ENCODE results near the gene RAI1.

Gene RAI1

DNA sequence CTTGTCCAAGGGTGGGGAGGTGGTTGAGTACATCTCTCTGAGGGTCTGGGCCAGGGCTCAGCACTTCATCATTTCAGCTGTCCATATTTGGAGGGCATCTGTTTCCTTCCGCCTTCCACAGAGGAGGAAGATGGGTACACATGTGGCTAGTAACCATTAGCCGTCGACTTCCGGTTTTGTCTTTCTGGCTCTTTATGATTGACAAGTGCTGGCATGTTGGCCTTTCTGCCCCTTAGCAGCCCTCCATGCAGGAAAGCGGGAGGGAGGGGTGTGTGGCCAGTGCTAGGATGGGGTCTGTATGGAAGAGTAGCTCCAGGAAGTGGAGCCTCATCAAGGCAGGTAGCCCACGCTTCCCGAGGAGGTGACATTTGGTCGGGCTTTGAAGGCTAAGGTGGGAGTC is 69.6 kb downstream of the RAI1 start:
- no peak for DNase-seq (ENCODE audit: low read depth in 2 of 2)

DNA sequence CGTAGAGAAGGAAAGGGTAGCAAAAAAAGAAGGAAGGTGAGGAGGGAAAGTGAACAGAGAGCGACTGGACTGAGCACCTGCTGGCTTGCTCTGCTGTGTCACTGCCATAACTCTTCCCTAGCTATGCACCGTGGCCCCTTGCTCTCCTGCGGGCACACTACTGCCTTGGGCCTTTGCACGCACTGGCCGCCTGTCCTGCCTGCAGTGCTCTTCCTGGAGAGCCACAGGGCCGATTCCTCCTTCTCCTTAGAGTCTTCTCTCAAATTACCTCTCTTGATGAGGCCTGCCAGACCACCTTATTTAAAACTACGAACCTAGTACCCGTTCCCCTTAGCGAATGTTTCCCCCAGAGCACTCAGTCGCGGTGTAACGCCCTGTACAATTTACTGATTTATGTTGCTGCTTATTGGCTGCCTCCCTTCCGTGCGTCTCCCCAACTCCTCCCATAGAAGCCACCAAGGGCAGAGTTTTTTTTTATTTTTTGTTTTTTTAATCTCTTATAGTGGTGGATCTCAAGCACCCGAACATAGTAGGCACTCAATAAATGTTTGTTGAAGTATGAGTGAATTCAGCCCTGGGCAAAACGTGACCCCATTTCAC is 70.3 kb downstream of the RAI1 start:
- peak in 1 of 2 donors; percentile 19 for DNase-seq (ENCODE audit: low read depth in 2 of 2)

DNA sequence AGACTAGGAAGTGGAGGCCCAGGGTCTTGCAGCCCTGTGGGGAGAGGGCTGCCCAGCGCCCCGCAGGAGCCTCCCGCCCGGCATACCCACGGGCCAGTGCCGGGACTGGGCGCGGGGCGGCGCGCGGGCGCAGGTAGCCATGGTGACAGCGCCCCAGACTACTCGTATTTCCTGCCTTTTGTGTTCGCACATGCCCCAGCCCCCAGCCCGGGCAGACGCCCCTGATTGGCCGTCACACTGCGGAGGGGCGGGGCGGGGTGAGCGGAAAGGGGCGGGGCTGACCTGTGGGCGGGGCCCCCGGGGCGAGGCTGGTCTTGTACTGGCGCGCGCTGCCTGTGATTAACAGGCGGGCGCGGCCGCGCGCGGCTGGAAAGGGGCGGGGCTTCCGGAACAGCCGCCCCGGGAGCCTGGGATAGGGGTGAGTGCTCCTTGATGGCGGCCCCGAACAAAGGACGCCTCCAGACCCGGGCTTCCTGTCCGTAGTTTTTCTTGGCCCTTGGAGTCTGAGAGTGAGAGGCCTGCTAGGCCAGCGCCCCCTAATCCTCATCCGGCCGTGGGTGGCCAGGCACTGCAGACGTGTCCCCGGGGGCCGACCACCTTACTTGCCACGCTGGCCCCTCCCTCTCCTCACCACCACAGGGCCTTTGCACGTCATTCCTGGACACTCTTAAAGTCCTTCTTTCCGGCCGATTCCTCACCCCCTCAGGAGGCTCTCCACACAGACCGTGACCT is 71.0 kb downstream of the RAI1 start:
- peak; percentile 95 to 97 for DNase-seq (ENCODE audit: low read depth in 2 of 2)

DNA sequence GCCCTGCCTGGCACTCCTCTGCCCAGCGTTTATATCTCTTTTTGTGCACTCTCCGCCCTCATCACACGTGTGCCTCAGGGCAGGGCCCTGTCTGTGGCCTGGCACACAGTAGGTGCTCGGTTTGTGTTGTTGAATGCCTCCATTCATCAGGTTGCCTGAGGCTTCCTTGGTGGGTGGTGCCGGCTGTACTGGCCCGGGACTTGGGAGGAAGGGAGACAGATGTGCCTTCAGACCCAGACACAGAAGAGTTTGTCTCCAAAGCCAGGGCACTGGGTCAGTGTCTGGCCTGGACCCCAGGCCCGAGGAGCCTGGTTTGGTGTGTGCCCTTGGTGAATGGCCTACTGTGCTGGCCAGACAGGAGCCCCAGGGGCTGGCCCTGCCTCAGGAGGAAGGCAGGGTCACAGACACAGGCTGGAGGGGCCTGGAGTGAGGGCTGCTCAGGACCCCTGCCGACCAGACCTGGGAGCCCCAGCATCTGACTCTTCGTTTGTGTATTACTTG is 71.6 kb downstream of the RAI1 start:
- DNase-seq (ENCODE audit: low read depth in 2 of 2) = no peak

DNA sequence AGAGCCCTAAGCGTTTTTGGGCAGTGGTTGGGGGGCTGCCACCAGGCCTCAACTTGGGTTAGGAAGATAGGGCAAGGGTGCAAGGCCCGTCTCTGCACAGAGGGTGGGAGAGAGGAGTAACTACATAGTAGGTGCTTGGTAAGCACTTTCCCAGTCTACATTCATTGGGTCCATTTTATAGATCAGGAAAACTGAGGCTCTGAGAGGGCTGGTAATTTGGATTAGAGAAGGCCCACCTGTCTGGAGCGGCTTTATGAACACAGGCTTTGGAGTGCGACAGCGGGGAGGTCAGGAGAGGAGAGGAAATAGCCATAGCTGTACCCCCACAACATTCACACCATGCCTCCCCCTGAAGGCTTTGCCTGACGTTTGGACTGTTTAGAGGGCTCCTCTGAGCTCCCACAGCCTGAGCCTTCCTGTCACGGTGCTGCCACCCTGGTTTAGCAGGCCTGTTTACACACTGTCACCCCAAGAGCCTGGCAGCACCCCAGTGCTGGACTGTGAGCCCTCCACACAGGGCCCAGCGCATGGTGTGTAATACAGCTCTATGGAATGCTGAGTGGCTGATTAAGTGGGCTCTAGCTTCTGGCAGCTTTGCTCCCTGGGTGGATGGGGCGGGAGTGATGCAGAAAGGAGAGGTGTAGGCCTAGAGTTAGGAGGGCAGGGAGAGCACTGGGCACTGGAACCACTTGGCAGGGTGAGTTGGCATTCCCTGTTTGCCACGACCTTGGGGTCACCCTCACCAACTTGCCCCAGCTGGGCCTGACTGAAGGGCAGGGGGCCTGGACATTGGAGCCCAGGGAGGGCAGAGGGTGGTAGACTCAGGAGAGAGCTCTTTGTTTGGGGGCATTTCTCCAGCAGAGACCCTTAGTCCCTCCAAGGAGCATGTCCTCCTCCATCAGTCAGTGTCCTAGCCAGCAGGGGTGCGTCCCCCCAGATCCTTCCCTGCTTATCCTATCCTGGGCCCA is 73.7 kb downstream of the RAI1 start:
- no peak for DNase-seq (ENCODE audit: low read depth in 2 of 2)

DNA sequence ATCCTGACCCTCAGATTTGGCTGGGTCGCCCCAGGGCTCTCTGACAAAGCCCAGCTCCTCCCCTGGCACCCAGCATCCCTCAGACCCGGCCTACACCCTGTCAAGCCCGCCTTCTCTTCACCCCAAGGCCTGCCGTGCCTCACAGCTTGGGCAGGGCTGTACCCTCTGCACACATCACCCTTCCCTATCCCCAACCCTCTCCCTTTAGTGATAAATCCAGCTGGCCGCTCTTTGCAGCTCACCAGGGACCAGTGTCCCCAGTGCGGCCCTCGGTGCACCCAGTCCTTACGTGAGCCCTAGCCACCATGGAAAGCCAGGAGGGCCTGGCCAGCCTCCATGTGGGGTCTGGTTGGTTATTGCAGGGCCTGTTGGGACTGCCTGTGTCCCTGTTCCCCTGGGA is 74.5 kb downstream of the RAI1 start:
- no peak for DNase-seq (ENCODE audit: low read depth in 2 of 2)

DNA sequence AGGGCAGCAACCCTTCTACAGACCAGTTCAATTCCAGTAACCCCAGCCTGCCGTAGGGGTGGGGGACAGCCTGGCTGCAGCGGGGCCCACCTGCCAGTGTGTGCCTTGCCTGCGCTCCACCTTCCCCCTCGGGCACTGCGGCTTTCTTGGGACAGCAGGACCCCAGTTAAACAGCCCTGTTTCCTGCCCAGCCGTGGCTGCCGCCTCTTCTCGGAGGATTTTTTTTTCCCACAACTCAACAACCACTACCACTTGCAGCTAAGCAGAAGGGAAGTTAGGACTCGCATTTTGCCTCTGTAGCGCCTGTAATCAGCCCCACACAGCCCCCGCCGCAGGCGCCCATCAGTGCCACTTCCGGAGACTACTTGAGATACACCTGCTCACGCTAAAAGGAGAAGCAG is 76.1 kb downstream of the RAI1 start:
- DNase-seq (ENCODE audit: low read depth in 2 of 2) = no peak

DNA sequence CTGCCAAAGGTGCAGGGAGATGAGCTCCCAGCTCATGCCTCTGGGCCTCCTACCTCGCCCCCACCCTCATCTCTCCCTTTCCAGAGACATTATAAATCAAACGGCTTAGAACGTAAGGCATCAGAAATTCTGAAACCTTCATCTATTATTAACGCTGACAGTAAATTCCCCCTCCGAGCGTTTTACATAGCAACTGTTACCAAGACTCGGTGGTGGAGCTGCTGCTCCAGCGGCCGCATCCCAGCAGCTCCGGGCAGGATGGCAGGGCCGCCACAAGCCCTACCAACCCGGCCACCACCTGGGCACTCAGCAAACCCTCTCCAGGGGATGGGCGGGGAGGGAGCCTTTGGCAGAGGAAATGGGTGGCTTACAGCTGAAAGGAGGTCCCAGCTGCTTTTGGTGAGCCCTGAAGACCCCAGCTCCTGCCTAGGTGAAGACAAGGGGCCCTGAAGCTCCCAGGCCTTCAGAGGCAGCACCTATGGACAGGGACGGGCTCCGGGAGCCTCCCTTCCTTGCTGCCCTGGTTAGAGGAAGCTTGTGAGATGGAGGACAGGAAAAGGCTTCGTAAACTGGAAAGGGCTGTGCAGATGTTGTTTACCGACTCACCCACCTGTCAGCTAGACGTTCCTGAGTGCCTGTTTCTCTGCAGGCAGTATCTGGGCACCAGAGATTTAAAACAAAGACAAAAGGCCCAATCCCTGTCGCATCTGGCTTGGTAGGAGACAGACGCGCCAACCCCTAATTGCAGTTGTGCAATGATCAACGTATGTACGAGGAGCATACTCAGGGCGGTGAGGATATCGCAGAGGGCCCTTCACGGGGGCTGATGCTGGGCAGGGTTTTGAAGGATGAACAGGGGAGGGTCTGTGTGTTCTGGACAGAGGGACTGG is 76.9 kb downstream of the RAI1 start:
- no peak for DNase-seq (ENCODE audit: low read depth in 2 of 2)

DNA sequence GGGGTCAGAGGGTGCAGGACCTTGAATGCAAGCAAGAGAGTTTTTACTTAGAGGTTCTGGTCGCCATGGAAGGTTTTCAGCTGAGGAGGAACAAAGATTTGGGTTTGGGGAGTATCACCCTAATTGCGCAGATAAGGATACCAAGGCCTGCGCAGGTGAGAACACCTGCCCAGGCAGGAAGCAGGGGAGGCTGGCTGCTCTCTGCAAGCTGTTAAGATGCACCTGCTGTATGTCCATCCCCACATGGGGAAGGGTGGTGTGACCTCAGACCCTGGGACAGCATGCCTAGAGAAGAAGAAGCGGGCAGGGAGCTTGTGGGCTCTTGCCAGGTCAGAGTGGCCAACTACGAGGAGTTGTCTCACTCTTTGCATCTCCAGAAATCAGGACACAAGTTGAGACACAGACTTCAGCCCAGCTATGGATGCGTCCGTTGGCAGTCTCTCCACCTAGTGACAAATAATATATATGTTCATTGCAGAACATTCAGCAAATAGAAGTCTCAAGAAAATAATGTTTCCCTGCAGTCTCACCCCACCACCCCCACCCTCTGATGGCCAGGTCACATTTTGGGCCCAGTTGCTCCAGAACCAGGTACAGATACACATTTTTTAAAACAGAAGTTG is 77.8 kb downstream of the RAI1 start:
- no peak for DNase-seq (ENCODE audit: low read depth in 2 of 2)

DNA sequence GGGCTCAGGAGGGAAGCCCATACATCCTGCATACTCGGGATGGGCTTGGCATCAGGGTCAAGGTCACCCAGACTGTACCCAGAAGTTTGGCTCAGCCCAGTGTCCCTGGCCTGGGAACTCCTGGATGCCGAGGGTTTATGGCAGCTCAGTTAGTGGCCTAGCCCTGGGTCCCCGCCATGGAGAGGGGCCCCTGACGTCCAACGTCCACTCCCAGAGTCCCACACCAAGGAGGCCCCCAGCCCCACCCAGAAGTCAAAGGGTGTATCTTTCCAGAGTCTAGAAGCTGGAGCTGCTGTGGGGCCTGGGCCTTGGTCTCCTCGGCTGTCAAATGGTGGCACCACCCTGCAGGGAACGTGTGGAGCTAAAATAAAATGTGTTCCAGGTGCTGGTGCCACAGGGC is 79.1 kb downstream of the RAI1 start:
- no peak for DNase-seq (ENCODE audit: low read depth in 2 of 2)

DNA sequence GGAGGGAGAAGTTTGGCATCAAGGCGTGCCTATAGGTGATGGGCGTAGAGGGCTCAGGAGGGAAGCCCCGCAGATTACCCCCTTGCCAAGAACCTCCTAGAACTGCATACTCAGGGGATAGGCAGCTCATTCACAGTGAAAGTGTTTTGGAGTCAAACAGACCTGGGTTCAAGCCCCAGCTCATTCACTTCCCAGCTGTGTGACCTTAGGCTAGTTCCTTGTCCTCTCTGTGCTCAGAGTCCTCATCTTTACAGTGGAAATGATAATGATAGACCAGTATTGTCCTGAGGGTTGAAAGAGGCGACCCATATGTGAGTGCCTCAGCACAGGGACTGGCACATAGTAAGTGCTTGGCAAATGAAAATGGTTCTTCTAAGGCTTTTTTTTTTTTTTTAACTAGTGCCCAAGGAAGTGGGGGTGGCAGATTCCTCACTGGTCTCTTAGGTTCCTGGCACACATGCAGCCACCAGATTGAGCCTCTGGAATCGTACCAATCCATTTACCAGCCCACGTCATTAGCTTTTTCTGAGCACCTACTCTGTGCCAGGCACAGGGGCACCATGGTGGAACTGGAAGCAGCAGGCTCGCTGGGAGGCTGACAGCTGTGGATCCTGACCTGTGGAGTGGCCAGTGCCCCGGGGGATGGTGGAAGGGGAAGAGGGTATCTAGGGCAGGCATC is 79.8 kb downstream of the RAI1 start:
- DNase-seq (ENCODE audit: low read depth in 2 of 2) = no peak

DNA sequence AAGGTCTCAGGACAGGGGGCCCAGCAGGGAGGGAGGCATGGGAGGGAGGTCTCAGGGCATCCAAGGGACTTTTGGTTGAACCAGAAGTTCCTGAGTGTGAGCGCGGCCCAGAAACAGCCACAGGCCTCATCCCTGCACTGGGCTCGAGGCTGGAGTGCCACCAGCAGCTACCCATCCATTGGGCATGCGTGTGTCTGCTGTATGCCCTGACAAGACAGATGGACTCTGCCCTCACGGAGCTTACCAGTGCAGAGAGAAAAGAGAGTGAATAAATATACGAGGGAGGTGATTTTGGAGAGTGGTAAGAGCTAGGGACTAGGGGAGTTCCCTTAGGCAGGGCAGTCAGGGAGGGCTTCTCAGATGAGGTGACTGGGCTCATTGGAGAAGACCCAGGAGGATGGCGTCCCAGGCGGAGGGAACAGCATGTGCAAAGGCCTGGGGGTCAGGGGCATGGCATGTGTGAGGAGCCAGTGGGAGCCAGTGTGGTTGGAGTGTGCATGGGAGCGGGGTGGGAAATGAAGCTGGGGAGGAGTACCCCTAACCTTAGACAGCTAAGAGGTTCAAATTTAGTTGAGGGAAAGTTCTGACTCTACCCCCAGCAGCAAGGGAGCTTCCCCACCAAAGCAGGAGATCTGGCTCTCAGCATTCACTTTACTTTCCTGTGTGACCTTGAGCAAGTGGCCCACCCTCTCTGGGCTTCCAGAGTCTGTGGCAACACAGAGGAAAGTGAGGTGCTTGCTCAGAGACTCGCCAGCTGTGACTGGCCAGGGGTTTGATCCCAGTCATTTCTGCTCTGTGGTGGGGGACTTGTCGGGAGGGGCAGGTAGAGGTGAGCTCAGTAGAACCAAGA is 80.9 kb downstream of the RAI1 start:
- no peak for DNase-seq (ENCODE audit: low read depth in 2 of 2)

DNA sequence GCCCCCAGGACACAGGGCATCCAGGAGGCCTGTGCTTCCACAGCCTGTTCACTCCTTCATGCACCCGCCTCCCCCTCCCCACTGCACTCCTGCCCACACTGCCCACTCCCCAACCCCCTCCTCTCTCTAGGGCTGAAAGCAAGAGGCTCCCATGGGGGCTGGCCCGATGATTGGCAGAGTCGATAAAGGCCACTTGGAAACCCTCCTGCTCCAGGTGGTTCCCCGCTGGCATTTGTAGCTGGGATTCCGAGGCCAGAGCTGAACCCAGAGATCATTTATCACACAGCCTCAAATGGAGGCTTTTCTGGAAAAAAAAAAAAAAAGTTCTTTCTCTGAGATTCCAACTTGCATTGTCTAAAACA is 81.5 kb downstream of the RAI1 start:
- no peak for DNase-seq (ENCODE audit: low read depth in 2 of 2)

DNA sequence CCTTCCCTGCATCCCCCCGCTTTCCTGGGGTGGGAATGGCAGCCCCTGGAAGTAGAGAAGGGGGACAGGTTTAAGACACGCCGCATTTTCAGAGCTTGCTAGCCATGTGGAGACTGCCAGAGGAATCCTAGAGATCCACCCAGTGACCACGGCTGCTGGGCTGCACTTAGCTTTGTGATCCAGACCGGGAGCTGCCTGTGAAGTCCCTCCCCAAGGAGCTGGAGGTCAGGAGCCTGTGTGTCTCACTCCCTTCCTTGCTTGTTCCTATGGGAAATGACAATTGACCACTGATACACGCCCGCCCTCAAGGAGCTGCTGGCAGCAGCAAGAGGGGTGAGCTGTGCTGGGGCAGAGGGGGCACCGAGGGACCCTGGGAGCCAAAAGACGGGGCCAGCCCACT is 81.9 kb downstream of the RAI1 start:
- no peak for DNase-seq (ENCODE audit: low read depth in 2 of 2)

DNA sequence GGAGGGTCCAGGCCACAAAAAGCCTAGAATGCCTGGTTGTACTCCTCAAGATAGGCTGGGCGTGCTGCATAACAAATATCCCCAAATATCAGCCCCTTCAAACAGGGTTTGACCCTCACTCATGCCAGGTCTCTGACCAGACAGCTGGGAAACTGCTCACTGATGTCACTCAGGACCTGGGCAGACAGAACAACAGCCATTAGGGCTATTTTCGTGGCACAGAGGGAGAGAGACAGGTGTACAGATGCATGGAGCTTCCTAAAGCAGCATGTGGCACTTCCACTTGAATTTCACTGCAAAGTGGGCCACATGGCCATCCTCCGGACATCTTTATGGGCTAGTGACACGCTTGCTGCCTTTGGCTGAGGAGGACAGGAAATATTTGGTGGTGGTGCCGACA is 82.5 kb downstream of the RAI1 start:
- no peak for DNase-seq (ENCODE audit: low read depth in 2 of 2)

DNA sequence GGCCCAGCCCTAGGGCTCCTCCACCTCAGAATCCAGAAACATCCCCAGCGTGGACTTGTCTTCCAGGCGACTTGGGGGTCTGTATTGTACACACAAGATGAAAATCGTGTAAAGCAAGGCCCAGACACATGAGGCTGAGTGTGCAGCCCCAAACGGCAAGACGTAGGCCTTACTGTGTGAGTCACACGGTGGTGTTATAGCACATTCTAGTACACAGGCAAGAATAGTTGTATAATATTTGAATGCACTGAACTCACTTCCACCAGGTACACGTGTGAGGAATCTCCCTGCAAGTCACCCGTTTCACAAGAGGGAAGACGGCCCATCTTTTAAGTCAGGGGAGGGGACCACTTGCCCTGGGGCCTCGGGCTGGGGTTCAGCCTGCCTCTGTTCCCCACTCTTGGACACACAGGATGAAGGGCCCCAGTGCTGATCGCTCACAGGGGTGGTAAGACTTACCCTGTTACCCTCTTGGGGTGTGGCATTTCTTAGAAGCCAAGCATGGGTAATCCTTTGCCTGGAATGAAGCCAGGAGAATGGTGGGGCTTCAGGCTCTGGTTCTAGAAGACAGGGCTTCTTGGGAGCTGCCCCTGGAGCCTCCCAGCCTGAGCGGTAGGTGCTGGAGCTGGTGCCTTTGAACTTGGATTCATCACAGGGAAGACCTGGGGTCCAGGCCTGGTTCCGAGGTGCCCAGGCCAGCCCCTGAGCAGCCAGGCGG is 84.3 kb downstream of the RAI1 start:
- no peak for DNase-seq (ENCODE audit: low read depth in 2 of 2)

DNA sequence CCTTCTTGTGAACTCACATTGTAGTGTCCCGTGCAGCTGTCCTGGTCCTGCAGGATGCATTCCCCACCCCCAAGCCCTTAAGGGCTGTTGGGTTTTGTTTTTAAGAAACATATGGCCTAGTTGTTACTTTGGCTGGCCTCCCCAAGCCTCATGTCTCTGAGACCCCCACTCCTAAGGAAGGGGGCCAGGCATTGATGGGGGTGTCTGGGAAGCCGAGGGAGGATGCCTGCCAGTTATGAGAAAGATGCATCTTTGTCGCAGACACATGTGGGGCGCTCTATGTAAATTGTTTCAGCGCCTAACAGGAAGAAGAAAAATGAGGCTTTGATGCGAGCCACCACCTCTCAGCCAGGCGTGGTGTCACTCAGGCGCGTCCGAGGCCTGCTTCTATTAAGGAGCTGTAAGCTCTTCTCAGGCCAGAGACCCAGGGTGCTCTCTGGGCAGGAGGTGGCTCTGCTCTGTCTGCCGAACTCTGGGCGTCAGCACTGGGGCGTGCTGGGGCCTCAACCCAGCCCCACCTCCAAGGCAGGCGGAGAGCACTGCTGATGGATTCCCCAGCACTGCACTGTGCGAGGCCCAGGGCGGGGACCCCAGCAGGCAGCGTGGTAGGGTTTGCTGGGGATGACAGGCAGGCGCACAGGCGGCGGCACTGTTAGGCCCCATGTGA is 85.0 kb downstream of the RAI1 start:
- no peak for DNase-seq (ENCODE audit: low read depth in 2 of 2)

DNA sequence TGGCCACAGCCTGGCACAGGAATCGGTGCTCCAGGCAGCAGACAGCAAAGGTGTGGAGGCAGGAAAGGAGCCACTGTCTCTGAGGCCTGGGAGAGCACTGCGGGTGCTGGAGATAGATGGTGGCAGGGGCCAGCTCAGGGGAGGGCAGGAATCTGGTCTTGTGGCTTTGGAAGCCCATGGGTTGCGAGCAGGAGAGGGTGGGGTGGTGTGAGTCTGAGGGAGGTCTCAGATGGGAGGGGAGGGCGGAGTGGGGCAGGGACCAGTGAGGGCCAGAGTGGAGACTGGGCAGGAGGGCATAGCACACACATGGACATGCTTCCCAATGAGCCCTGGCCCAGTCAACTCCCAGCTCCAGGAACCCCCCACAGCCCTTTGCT is 85.5 kb downstream of the RAI1 start:
- no peak for DNase-seq (ENCODE audit: low read depth in 2 of 2)

Measured in stimulated activated CD8-positive, alpha-beta memory T cell treated with anti-CD3 and anti-CD28 coated beads, Interleukin-2, amount 100 ng/mL, for 1 hour (primary cell).